Mucosa of rectum (tissue), 2 donors: ENCODE measurements around the gene NPPC.
"Not testable (repeated sequence)": the region's sequence is repeated elsewhere in the genome, so short reads cannot be mapped to it uniquely, and the experiment has no call there.

Experiments used
- H3K27ac ChIP-seq, 2 donors: one replicate each; pipeline ENCODE4 v1.7.0; 2013; ENCODE audit warnings: inconsistent platforms in 2 of 2, low read depth in 2 of 2, low read length in 2 of 2
- H3K27me3 ChIP-seq, 2 donors: one replicate each; pipeline ENCODE4 v1.7.0; 2013; ENCODE audit warnings: low read length in 2 of 2; ENCODE audit not compliant: control insufficient read depth in 2 of 2, insufficient read depth in 2 of 2
- H3K36me3 ChIP-seq, 2 donors: one replicate each; pipeline ENCODE4 v1.7.0; 2013; ENCODE audit warnings: low read length in 2 of 2; ENCODE audit not compliant: control insufficient read depth in 2 of 2, insufficient read depth in 2 of 2
- H3K4me1 ChIP-seq, 2 donors: one replicate each; pipeline ENCODE4 v1.7.0; 2013; ENCODE audit warnings: low read length in 2 of 2, mild to moderate bottlenecking in 1 of 2; ENCODE audit not compliant: control insufficient read depth in 2 of 2, insufficient read depth in 2 of 2
- H3K4me3 ChIP-seq, 2 donors: one replicate each; pipeline ENCODE4 v1.7.0; 2013; ENCODE audit warnings: low read length in 2 of 2
- H3K9ac ChIP-seq, 2 donors: one replicate each; pipeline ENCODE4 v1.7.0; 2013; ENCODE audit warnings: low read length in 2 of 2, low read depth in 1 of 2, mild to moderate bottlenecking in 1 of 2
- H3K9me3 ChIP-seq, 2 donors: one replicate each; pipeline ENCODE4 v1.7.0; 2013; ENCODE audit warnings: low read length in 2 of 2; ENCODE audit not compliant: control insufficient read depth in 2 of 2
- donor health status: healthy.
- donor health status: Normal muscosa, but diverticular disease.

The NPPC gene

GRCh38 chr2:231910161-231910560 lies 16.0 kb downstream of the NPPC start:
- H3K36me3 ChIP-seq, H3K9ac ChIP-seq, H3K4me1 ChIP-seq, H3K4me3 ChIP-seq, H3K9me3 ChIP-seq, H3K27me3 ChIP-seq, H3K27ac ChIP-seq: not testable (repeated sequence)

GRCh38 chr2:231909631-231910030 lies 16.6 kb downstream of the NPPC start:
- Histone ChIP-seq H3K36me3 (no peaks in the 10 kb centered on the region), H3K27ac (no peak overlapping the region), H3K4me1 (no peaks in the 10 kb centered on the region), H3K9ac (no peak overlapping the region), H3K9me3 (no peaks in the 10 kb centered on the region), H3K27me3 (no peaks in the 10 kb centered on the region), H3K4me3 (no peak overlapping the region)

- Histone ChIP-seq H3K9me3 (no peaks in the 10 kb centered on the region), H3K4me3 (no peak overlapping the region), H3K27me3 (no peaks in the 10 kb centered on the region), H3K27ac (no peak overlapping the region), H3K36me3 (no peaks in the 10 kb centered on the region), H3K4me1 (no peaks in the 10 kb centered on the region), H3K9ac (no peak overlapping the region)
Observed at GRCh38 chr2:231908584-231908983, 17.6 kb downstream of the NPPC start.

- Histone ChIP-seq H3K27ac (no peak overlapping the region), H3K4me1 (no peaks in the 10 kb centered on the region), H3K36me3 (no peaks in the 10 kb centered on the region)
Observed at GRCh38 chr2:231907765-231908164, 18.4 kb downstream of the NPPC start.

GRCh38 chr2:231905026-231905425 lies 21.2 kb downstream of the NPPC start:
- Histone ChIP-seq H3K9ac (no peak overlapping the region), H3K4me3 (no peak overlapping the region), H3K9me3 (no peaks in the 10 kb centered on the region), H3K4me1 (no peaks in the 10 kb centered on the region), H3K27ac (no peak overlapping the region), H3K36me3 (no peaks in the 10 kb centered on the region), H3K27me3 (no peaks in the 10 kb centered on the region)

More at GRCh38 chr2:231907765-231908164, 18.4 kb downstream of the NPPC start:
- Histone ChIP-seq H3K4me3 (no peak overlapping the region), H3K9me3 (no peaks in the 10 kb centered on the region), H3K9ac (no peak overlapping the region), H3K27me3 (no peaks in the 10 kb centered on the region)

GRCh38 chr2:231904161-231904611 lies 22.0 kb downstream of the NPPC start:
- Histone ChIP-seq H3K9me3 (no peaks in the 10 kb centered on the region), H3K4me3 (no peak overlapping the region), H3K9ac (no peak overlapping the region), H3K27ac (no peak overlapping the region), H3K4me1 (no peaks in the 10 kb centered on the region), H3K36me3 (no peaks in the 10 kb centered on the region), H3K27me3 (no peaks in the 10 kb centered on the region)

GRCh38 chr2:231902598-231902997 lies 23.6 kb downstream of the NPPC start:
- H3K4me1 ChIP-seq, result no peaks in the 10 kb centered on the region
- no peaks in the 10 kb centered on the region for H3K27me3 ChIP-seq
- no peak overlapping the region for H3K27ac ChIP-seq
- H3K9me3 ChIP-seq, result no peaks in the 10 kb centered on the region
- no peak overlapping the region for H3K9ac ChIP-seq
- no peaks in the 10 kb centered on the region for H3K36me3 ChIP-seq
- no peak overlapping the region for H3K4me3 ChIP-seq

GRCh38 chr2:231900972-231901371 lies 25.2 kb downstream of the NPPC start:
- Histone ChIP-seq H3K4me1 (no peaks in the 10 kb centered on the region), H3K27me3 (no peaks in the 10 kb centered on the region), H3K9me3 (no peaks in the 10 kb centered on the region), H3K36me3 (no peaks in the 10 kb centered on the region), H3K4me3 (no peak overlapping the region), H3K27ac (no peak overlapping the region), H3K9ac (no peak overlapping the region)

- Histone ChIP-seq H3K27me3 (no peaks in the 10 kb centered on the region), H3K4me1 (no peaks in the 10 kb centered on the region), H3K9ac (no peak overlapping the region), H3K36me3 (no peaks in the 10 kb centered on the region), H3K27ac (no peak overlapping the region), H3K4me3 (no peak overlapping the region), H3K9me3 (no peaks in the 10 kb centered on the region)
Observed at GRCh38 chr2:231900486-231900942, 25.7 kb downstream of the NPPC start.

GRCh38 chr2:231894566-231895380 lies 31.4 kb downstream of the NPPC start:
- Histone ChIP-seq H3K27me3 (no peaks in the 10 kb centered on the region), H3K27ac (no peak overlapping the region), H3K9me3 (no peaks in the 10 kb centered on the region), H3K36me3 (no peaks in the 10 kb centered on the region), H3K4me1 (peaks cover 0 to 3% of the 10 kb centered on the region in 2 donors), H3K9ac (no peak overlapping the region), H3K4me3 (no peak overlapping the region)
